Measurements from ENCODE around the gene PCDHGB6. TPM values are rescaled to one million over a fixed set of nuclear protein-coding genes. Genes with fewer than 3 reads are reported as not detected.

Gene PCDHGB6
- 0.96 and 2.5 TPM in 2 replicates for total RNA-seq

DNA sequence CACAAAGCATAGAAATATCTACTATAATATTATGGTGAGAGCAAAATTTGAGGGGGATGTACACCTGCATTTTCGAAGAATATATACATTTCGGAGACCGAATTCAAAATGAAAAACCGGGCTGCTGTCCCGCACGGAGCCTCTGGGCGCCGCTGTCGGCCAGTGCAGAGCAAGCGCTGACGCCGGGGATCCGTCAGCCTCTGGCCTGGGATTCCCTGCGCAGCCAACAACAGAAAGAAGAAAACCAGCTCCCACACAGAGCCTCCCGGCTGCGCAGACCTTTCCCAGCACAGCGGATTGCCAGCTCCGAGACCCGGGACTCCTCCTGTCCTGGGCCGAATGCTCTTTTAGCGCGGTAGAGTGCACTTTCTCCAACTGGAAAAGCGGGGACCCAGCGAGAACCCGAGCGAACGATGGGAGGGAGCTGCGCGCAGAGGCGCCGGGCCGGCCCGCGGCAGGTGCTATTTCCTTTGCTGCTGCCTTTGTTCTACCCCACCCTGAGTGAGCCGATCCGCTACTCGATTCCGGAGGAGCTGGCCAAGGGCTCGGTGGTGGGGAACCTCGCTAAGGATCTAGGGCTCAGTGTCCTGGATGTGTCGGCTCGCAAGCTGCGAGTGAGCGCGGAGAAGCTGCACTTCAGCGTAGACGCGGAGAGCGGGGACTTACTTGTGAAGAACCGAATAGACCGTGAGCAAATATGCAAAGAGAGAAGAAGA, at the start of gene PCDHGB6:
TSS of gene PCDHGB6 (plus strand) at position 232 of the 716 bp plus-strand sequence. CDS start at position 414, 182 bp downstream.

DNA sequence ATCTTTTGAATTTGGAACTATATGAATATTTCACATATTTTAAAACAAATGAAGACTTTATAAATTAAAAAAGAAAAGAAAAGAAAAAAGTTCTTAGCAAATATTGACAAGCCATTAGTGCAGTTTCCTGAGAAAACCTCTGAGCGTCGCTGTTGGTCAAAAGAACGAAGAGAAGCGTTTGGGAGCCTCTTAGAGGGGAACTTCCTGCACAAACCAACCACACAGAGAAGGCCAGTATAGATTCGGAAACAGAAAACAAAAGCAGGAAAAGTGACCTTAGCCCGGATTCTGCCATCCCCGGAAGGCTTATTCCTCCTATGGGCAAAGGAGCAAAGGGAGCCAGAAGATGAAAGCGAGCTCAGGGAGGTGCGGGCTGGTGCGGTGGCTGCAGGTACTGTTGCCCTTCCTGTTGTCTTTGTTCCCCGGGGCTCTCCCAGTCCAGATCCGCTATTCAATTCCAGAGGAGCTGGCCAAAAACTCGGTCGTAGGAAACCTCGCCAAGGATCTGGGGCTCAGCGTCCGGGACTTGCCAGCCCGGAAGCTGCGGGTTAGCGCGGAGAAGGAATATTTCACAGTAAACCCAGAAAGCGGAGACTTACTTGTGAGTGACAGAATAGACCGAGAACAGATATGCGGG, 47.9 kb upstream of the PCDHGB6 start, which contains the start of gene PCDHGB2:
TSS of gene PCDHGB2 (plus strand) at position 205 of the 637 bp plus-strand sequence. CDS start at position 347, 142 bp downstream.

GRCh38 chr5:141363952-141364660, 43.7 kb upstream of the PCDHGB6 start, which contains the start of gene PCDHGA5:
PCDHGA5 (plus strand) TSS chr5:141364162; CDS start chr5:141364331, 169 bp downstream.

DNA sequence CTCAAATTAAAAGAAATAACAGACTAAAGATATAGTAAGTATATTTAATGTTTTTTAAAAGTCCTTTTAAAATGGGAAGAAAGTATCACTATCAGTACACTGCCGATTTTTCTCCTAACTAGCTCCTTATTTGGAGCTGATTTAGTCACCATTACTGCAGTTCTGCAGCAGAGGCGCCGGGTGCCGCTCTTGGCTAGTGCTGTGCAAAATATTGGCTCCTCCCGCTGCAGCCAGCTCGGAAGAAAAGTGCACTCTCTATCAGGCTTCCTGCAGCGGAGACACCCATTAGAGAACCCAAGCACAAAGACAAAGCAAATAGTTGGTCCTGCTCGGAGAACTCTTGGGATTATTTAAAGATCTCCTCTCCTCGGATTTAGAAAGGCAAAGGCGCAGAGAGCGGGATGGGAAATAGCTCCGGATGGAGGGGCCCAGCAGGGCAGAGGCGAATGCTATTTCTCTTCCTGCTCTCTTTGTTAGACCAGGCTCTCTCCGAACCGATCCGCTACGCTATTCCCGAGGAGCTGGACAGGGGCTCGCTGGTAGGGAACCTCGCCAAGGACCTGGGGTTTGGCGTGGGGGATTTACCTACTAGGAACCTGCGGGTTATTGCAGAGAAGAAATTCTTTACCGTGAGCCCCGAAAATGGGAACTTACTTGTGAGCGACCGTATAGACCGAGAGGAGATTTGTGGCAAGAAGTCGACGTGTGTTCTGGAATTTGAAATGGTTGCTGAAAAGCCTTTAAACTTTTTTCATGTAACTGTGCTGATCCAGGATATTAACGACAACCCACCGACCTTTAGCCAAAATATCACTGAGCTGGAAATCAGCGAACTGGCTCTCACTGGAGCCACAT, 37.6 kb upstream of the PCDHGB6 start, which contains the start of gene PCDHGB3:
TSS of gene PCDHGB3 (plus strand) at position 249 of the 855 bp plus-strand sequence. CDS start at position 402, 153 bp downstream.

DNA sequence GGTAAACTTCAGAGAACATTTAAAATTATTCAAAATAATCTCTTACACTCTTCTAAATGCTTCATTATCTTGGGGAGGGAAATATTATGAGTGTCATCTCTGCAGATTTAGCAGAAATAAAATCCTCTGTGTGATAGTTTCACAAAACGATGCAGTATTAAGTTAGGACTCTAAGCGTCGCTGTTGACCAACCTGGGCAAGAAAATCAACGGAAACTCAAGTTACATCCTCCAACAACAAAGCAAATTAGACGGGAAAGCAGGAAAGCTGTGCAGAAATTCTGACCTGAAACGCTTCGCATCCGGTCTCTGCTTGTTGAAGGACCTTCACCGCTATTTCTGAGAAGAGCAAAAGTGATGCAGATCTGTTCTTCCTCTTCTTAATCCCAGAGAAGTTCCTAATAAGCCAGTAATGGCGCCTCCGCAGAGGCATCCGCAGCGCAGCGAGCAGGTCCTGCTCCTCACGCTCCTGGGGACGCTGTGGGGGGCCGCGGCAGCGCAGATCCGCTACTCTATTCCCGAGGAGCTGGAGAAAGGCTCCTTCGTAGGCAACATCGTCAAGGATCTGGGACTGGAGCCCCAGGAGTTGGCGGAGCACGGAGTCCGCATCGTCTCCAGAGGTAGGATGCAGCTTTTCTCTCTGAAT, 34.0 kb upstream of the PCDHGB6 start, which contains the start of gene PCDHGA6:
TSS of gene PCDHGA6 (plus strand) at position 219 of the 645 bp plus-strand sequence. CDS start at position 412, 193 bp downstream.

GRCh38 chr5:141382469-141383294, 25.1 kb upstream of the PCDHGB6 start, which contains the start of gene PCDHGA7:
PCDHGA7 (plus strand) TSS chr5:141382742; CDS start chr5:141382900, 158 bp downstream.

DNA sequence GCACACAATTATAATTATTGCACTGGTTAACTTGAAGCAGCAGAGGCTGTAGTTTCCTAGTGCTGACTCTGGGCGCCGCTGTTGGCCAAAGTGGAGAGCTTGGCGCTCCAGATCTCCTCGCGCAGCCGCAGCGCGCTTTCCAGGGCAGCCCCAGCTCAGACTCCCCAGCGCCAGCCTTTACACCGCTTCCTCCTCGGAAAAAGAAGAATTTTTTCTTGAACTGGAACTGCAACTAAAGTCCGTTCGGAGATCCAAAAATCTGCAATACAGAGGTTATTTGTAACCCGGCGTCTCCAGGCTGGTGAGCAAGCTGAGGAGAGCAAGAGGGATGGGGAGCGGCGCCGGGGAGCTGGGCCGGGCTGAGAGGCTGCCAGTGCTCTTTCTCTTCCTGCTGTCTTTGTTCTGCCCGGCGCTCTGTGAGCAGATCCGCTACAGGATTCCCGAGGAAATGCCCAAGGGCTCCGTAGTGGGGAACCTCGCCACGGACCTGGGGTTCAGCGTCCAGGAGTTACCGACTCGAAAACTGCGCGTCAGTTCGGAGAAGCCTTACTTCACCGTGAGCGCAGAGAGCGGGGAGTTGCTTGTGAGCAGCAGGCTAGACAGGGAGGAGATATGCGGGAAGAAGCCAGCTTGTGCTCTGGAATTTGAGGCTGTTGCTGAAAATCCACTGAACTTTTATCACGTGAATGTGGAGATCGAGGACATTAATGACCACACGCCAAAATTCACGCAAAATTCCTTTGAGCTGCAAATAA, 20.1 kb upstream of the PCDHGB6 start, which contains the start of gene PCDHGB4:
TSS of gene PCDHGB4 (plus strand) at position 142 of the 755 bp plus-strand sequence. CDS start at position 329, 187 bp downstream.

DNA sequence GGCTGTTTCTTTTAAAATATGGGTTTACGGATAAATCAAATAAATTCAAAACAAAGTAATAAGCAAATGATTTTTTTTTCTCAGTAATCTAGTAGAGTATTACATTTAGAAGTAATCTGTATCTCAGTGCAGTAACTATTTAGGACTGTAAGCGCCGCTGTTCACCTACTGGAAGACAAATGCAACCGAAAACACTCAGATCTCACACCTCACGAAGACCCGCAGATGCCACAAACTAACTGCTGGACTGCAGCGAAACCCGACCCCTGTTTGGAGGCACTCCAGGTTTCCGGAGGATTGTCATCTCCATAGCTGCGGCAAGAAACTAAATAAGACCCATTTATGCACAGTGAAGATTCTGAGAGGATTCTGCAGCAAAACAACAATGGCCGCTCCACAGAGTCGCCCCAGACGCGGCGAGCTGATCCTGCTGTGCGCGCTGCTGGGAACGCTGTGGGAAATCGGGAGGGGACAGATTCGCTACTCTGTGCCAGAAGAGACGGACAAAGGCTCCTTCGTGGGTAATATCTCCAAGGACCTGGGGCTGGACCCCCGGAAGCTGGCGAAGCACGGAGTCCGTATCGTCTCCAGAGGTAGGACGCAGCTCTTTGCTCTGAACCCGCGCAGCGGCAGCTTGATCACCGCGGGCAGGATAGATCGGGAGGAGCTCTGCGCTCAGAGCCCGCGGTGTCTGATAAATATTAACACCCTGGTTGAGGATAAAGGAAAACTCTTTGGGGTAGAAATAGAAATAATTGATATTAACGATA, 15.2 kb upstream of the PCDHGB6 start, which contains the start of gene PCDHGA8:
TSS of gene PCDHGA8 (plus strand) at position 205 of the 770 bp plus-strand sequence. CDS start at position 386, 181 bp downstream.

GRCh38 chr5:141397756-141398551, 9.9 kb upstream of the PCDHGB6 start, which contains the start of gene PCDHGB5:
PCDHGB5 (plus strand) TSS chr5:141397947; CDS start chr5:141398128, 181 bp downstream.

DNA sequence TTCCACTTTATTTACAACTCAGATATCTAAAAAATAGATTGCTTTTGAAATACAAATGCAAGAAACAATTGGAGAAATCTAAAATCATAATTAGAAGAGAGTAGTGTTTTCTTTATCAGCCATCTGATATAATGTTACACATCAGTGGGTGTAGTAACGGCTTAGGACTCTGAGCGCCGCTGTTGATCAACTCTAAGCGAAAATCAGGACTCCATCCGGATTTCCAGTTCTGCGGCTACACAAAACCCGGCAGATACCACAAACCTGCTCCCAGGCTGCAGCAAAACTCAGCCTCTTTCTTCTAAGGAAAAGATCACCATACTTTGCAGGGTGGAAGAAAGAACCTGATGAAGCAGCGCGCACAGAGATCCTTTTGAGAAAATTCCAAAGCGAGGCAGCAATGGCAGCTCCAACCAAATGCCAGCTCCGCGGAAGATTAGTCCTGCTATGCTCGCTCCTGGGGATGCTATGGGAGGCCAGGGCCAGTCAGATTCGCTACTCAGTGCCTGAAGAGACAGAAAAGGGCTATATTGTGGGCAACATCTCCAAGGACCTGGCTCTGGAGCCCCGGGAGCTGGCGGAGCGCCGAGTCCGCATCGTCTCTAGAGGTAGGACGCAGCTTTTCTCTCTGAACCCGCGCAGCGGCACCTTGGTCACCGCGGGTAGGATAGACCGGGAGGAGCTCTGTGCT, 5.1 kb upstream of the PCDHGB6 start, which contains the start of gene PCDHGA9:
TSS of gene PCDHGA9 (plus strand) at position 226 of the 691 bp plus-strand sequence. CDS start at position 401, 175 bp downstream.

DNA sequence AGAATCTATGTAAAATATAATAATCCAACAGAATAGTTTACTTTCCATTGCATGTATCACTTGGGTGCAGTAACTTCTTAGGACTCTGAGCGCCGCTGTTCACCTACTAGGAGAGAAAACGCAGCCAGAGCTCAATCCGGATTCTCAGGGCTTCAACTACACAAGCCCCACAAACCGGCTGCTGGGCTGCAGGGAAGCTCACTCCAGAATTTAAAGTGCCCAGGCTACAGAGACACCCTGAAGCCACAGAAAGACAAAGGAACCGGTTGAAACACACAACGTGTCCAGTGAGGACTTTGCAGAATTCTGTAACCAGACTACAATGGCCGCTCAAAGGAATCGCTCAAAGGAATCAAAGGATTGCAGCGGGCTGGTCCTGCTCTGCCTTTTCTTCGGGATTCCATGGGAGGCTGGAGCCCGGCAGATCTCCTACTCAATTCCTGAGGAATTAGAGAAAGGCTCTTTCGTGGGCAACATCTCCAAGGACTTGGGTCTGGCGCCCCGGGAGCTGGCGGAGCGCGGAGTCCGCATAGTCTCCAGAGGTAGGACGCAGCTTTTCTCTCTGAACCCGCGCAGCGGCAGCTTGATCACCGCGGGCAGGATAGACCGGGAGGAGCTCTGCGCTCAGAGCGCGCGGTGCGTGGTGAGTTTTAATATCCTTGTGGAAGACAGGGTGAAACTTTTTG, 5.2 kb downstream of the PCDHGB6 start, which contains the start of gene PCDHGA10:
TSS of gene PCDHGA10 (plus strand) at position 134 of the 686 bp plus-strand sequence. CDS start at position 323, 189 bp downstream.

GRCh38 chr5:141417494-141418172, 9.8 kb downstream of the PCDHGB6 start, which contains the start of gene PCDHGB7:
PCDHGB7 (plus strand) TSS chr5:141417677; CDS start chr5:141417860, 183 bp downstream.

DNA sequence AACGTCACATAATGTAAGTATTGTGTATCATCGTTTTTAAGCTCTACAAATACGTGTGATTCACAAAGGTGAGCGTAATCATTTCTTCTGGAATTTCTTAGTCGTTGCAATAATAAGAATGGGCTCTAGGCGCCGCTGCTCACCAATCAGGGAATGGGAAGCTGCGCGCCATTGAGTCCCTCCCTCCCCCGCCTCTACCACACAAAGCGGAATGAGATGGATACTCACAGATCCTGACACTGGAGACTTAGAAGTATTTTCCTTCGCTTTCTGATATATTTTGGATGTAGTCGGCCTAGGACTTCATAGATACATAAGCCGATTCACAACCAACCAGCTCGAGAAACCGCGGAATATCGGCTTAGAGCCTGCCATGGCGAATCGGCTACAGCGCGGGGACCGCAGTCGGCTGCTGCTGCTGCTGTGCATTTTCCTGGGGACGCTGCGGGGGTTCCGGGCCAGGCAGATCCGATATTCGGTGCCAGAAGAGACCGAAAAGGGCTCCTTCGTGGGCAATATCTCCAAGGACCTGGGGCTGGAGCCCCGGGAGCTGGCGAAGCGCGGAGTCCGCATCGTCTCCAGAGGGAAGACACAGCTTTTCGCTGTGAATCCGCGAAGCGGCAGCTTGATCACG, 13.2 kb downstream of the PCDHGB6 start, which contains the start of gene PCDHGA11:
TSS of gene PCDHGA11 (plus strand) at position 197 of the 634 bp plus-strand sequence. CDS start at position 374, 177 bp downstream.

GRCh38 chr5:141430332-141431113, 22.7 kb downstream of the PCDHGB6 start, which contains the start of gene PCDHGA12:
PCDHGA12 (plus strand) TSS chr5:141430507; CDS start chr5:141430760, 253 bp downstream.

Measured in regular cardiac myocyte (primary cell).